H4 (cell line): ENCODE data around the gene IQCN. TPM values are rescaled to one million over a fixed set of nuclear protein-coding genes. Genes with fewer than 3 reads are reported as not detected.

Source experiments
- DNase-seq: peaks from one replicate; pipeline ENCODE4 v3.0.0-alpha.2; 2015; ENCODE audit warnings: low spot score
- total RNA-seq: library from RNA; depleted of rRNA; stranded (reverse); fragments of >200 nt; shearing (Covaris generic); gene quantifications from 2 replicates; pipeline ENCODE4 v1.2.3, GENCODE V29; 2014

IQCN gene
- total RNA-seq, 1 experiment from 2014 or later: 0.62 TPM

DNA sequence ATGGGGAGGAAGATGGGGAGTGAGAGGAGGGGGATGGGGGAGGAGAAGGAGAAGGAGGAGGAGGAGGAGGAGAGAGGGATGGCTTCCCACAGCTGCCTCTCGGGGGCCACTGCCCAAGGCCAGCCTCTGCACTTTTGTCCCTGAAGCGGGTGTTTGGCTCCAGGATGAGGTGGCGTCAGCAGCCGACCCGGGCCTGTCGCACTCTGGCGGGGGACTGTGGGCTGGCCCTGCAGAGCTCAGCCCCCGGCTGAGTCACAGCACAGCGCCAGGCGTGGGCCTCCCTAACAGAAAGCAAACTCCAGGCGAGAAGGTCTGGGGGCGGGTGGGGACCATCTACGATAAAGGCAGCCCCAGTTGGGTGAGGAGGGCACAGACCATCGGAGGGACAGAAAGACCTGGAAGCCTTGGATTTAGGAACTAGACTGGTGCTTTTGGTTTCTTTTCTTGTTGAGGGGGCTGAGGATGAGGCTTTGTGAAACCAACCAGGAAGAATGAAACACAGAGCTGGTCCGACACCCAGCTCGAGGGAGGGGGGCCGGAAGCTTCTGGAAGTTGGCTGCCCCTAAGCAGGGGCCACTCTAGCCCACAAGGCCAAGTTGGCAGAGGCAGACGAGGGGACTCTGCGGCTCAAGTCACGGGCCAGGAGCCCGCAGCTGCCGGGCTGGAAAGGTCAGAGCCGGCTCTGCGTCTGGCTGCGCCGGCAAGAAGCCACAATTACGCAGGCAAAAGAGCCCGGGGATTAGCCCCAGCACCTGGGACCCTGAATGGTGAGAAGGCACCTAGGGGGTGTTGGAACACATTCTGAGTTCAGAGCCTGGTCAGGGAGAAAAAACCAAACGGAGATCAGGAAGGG is 30.4 kb upstream of the IQCN start:
- peak; percentile 84 for DNase-seq

DNA sequence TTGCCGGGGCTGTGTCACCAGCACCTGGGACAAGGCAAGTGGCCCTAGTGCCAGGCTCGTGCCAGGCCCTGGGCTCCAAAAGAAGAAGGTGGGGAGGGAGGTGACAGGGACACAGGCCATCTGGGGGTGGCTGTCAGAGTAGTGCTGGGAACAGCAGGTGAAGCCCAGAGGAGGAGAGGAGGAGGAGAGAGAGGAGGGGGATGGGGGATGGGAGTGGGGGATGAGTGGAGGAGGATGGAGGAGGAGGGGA is 29.9 kb upstream of the IQCN start:
- DNase-seq: no peak

DNA sequence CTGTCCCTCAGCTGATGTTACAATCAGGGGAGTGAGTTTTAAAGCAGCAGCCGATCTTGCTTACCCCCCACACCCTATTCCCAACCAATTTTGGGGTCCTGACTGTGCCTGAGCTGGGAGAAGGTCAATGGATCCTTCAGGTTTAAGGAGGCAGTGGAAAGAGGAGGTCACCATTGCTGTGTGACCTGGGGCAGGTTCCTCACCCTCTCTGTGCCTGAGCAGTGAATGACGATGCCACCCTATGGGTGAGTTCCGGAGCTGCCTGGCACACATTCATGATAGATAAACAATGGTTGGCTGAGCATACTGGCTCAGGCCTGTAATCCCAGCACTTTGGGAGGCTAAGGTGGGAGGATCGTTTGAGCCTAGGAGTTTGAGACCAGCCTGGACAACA is 27.5 kb upstream of the IQCN start:
- DNase-seq: no peak

DNA sequence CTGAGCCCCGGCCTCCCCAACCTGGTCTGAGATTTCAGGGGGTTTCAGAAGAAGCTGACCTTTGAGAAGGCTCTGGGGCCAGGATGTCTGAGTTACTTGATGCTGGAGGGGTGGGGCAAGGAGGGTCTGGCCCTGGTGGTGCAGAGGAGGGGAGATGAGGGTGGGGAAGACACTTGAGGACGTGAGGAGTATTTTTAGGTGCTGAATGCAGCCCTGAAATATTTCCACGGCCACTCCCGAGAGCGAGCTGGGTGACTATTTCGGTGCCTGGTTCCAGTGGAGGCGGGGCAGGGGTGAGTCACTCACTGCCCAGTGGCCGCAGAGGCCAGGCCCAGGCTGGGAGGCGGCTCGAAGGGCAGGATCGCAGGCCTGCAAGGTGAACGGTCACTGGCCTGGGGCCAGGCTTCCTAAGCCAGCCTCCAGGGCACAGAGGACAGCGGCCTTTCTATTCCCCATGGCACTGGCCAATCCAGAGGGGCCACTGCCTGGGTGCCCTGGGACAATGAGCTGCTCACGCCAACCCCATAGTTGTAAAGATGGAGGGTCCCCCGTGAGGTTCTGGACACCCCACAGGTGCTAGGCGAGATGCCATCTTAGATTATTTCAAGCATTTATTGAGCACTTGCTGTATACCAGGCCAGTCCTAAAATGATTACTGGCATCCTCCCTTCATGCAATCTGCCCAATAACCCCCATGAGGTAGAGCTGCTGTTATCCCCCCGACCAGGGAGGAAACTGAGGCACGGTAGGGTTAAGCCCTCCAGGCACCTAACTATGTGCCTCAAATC is 26.9 kb upstream of the IQCN start:
- DNase-seq: no peak

DNA sequence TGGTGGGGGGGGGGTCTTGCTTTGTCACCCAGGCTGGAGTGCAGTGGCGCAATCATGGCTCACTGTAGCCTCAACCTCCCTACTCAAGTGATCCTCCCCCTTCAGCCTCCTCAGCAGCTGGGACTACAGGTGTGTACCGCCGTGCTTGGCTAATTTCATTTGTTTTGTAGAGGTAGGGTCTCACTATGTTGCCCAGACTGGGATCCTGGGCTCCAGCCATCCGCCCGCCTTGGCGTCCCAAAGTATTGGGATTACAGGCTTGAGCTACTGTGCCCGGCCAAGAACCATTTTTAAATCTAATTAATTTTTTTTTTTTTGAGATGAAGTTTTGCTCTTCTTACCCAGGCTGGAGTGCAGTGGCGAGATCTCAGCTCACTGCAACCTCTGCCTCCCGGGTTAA is 25.4 kb upstream of the IQCN start:
- no peak for DNase-seq

DNA sequence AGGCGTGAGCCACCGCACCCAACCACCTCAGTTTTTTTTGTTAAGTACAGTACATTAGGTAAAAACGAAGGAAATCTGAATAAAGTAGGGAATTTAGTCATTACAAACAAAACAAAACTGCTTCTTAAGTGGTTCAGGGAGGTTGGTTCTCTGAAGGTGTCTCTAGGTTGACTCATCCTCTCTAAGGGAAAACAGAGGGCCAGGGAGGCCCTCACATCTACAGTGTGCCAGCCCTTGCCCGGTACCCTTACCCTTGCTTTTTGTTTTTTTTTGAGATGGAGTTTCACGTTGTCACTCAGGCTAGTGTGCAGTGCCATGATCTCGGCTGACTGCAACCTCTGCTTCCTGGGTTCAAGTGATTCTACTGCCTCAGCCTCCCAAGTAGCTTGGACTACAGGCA is 24.3 kb upstream of the IQCN start:
- no peak for DNase-seq

DNA sequence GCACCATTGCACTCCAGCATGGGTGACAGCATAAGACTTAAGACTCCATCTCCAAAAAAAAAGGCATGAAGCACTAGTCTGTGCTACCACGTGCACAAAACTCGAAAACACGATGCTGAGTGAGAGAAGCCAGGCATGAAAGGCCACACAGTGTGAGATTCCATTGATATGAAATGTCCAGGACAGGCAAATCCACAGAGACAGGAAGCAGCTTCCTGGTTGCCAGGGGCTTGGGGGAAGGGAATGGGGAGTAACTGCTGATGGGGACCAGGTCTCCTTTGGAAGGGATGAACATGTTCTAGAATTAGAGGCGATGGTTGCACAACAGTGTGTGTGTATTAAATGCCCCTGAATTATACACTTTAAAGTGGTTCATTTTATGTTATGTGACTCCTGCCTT is 23.1 kb upstream of the IQCN start:
- no peak for DNase-seq

DNA sequence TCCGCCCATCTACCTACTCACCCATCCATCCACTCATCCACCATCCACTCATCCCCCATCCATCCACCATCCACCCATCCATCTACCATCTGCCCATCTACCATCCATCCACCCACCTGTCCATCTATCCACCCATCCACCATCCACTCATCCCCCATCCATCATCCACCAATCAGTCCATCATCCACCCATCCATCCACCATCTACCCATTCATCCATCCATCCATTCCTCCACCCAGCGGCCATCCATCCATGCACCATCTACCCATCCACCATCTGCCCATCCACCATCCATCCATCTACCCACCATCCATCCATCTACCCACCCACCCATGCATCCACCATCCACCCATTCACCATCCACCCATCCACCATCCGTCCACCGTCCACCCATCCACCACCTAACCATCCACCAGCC is 20.8 kb upstream of the IQCN start:
- no peak for DNase-seq

DNA sequence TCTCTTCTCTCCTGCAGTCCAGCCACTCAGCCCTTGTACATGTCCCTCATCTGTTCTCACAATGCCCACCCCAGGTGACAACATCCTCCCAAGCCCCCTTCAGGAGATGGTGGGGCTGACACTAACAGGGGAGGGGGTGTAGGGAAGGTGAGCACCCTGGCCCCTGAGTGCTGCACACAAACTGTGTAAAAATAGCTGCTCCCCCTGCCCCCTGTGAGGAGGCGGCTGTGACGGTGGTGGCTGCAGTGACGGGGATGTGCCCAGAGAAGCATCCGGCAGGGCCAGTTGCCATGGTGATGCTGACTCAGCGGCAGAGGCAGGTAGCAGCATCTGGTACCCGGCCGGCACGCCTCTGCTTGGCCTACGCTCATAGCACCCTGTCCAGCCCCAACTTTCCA is 20.2 kb upstream of the IQCN start:
- no peak for DNase-seq

DNA sequence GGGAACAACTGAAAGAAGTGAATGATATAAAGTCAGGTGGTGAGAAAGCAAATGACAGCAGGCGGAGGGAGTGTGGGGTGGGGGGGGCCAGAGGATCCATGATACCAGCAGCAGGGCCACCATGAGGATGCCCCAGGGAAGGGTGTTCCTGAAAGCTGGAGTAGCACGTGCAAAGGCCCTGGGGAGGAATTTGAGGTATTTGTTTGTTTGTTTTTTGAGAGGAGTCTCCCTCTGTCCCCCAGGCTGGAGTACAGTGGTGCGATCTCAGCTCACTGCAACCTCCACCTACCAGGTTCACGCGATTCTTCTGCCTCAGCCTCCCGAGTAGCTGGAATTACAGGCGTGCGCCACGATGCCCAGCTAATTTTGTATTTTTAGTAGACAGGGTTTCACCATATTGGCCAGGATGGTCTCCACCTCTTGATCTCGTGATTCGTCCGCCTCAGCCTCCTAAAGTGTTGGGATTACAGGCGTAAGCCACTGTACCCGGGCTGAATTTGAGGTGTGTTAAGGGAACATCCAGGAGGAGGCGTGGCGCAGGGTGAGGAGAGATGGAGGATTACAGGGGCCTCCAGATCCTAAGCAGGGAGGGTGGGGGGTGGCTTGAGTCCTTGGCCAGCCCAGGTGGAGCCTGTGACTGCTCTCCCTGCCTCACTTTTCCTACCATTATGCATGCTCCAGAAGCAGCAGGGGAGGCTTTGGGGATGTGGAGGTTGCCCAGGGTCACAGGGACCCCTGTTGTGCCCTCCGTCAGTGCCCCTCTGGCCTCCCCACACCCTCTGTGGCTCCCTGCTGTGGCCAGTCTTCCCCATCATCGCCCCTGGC is 19.6 kb upstream of the IQCN start:
- DNase-seq: no peak

DNA sequence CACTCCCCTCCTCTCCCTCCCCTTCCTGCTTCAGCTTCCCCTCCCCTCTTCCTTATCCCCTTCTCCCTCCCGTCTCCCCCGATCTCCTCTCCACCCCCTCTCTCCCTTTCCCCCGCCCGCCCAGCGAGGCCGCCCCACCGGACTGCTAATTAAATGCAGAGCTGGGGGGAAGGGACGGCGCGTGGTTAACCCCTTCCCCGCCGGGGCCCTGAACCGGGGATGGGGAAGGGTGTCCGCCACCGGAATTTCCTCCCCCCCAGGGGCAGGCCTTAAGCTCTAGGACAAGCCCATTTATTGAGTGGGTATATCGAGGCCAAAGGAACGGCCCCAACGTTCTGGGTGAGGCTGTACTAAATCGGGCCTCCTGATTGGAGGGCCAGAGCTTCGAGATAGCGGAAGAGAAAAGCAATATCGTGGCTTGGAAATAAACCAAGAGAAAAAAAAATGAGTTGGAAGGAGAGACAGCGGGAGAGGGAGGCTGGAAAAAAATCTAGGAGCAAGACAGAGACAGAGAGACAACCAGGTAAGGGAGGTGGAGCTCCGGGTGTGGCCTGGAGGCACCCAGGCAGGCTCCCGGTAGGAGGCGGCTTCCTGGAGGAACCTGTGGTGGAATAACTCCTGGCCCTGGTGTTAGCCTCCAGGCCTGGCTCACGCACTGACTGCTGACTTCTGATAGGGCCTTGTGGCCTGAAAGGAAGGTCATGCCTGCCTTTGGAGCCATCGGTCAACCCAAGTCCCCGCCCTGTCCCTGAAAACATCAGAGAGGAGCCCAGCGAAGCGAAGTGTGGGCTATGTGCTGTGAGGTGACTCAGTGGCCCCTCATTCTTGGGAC is 18.8 kb upstream of the IQCN start:
- peak; percentile 71 for DNase-seq

DNA sequence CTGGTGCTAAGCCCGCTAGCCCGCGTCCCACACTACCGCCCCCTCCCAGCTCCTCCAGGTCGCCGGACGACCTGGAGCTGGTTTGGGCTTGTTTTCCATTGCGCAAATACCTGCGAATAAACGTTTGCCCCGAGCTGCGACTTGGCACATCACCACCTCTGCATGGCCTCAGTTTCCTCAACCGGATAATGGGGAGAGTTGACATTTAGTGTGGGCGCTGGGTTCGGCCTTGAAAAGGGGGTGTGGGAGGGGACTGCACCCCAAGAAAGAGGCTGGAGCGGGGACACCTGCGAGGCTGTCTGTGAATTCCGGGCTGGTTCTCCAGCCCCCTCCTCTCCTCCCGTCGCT is 18.2 kb upstream of the IQCN start:
- peak; percentile 38 for DNase-seq

DNA sequence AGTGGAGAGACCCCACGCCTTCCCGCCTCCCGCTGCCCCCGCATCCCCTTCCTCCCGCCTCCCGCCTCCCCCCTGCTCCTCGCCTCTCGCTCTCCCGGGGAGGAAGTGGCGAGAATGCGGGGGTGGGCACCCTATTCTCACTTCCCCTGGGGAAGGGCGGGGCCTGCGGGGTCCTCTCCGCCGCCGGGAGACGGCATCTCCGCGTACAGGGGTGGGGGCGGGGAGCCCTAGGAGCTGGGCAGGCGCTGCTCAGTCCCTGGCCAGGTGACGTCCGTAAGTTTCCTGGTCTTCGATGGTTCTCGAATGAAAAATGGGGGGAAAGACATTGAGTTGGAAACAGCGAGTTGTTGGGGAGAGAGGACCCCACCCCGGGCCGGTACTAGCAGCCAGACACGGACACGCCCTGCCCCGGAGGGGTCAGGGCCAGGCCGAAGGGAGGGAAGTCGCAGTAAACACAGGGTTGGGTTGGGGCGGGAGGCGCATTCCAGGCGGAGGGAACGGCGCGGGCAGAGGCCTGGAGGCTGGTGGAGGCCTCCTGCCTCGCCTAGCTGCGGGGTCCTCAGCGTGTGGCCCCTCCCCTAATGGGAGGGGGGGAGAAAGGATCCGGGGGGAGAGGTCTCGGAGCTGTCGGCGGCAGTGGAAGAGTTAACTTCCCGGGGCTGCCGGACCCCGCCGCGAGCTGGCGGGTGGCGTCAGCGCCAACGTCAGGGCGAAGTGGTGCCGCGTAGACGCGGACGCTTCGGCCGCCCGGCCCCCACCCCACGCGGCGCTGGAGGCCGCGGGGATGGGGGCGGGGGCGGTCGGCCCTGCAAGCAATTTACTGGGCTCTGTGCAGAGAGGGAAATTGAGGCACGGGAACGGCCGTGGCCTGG is 17.6 kb upstream of the IQCN start:
- DNase-seq: peak; percentile 77

DNA sequence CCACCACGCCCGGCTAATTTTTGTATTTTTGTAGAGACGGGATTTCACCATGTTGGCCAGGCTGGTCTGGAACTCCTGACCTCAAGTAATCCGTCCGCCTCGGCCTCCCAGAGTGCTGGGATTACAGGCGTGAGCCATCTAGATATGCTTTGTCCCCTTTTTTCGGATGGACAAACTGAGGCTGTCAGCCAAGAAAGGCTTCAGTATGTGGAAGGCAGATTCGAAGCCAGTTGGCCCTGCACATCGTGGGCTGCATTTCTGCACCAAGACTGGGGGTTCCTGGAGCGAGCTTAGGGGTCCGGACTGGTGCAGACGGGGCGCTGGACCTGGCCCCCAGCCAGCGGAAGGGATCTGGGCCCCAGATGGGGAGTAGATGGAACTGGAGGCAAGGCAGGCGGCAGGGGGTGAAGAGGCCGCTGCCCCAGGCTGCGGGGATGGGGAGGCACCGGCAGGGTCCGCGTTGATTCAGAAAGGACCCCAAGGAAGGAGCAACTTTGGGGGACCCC is 16.8 kb upstream of the IQCN start:
- no peak for DNase-seq

DNA sequence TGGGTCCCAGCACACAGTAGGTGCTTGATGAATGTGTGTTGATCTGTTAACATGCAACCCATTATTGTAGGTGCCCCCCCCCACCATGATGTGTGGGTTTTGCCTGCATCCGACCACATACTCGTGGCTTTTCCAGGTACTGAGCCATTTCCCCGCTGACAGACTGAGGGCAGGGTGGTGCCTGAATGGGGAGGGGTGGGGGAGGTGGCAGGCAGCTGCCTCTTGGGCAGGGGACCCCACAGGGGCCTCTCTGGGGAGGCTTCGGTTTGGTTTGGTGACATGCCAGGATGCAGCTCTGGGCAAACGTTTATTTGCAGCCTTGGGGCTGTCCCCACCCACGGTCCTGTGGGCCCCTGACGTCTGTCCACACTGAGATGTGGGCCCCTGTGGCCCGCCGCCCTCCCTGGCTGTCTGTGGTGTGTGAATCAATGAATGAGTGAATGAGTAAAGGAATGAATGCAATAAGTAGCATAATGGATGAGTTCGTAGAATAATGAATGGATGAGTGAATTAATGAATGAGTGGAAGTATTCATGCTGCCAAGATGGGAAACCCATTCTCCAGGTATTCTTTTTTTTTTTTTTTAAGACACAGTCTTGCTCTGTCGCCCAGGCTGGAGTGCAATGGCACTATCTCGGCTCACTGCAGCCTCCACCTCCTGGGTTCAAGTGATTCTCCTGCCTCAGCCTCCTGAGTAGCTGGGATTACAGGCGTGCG is 16.2 kb upstream of the IQCN start:
- no peak for DNase-seq

DNA sequence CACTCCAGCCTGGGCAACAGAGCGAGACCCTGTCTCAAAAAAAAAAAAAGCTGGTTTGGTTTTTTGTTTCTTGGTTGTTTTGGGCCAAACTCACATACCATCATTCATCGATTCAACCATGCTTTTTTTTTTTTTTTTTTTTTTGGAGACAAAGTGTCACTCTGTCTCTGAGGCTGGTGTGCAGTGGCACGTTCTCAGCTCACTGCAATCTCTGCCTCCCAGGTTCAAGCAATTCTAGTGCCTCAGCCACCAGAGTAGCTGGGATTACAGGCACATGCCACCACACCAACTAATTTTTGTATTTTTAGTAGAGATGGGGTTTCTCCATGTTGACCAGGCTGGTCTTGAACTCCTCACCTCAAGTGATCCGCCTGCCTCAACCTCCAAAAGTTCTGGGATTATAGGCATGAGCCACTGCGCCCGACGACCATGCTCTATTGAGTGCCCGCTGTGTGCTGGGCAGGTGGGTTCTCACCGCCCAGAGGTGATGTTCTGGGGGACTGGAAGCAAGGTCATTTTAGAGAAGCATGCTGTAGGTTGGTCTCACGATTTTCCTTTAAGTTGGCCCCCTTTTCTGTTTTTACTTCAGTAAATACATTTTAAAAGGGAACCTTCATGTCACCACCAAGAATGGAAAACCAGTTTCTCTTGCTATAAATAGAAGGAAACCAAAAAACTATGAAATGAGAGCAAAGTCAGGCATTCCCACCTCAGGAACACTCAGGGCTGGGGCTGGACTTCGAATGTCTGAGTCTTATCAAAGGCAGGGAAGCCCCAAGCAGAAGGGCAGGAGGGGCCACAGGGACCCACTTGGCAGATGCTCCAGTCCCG is 15.4 kb upstream of the IQCN start:
- DNase-seq: no peak

DNA sequence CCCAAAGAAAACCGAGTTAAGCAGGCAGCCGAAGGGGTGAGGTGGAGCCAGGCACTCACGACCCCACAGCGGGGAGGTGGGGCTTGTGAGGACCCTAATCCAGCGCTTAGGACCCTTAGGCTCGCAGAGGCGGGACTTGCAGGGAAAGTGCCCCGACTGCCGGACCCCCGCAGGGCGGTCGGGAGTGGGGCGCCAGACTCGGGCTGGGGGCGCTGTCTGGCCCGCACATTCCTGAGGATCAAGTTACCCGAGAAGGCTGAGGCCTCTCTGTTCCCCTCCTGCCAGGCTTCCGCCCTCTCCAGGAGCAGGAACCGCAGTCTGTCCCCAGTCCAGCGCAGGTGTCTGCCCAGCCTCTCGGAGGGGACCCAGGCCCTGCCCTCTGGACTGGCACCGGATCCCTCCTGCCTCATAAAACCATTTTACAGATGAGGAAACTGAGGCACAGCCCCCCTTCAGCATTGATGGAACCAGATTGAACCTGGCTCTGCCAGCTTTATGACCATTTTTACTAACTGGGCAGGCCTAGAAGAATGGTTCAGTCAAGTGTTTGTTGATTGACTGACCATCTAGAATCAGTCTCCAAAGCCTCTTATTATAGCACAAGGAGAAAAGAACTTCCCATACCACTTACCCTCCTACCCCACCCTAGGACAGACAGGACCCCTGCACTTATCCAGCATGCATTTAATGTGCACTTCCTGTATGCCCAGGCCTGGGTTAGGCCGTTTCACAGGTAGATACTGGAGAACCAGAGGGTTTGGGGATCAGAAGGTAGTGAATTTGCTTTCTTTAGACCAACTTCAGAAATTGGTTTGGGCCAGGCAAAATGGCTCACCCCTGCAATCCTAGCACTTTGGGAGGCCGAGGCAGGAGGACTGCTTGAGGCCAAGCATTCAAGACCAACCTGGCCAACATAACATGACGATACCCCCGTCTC is 13.9 kb upstream of the IQCN start:
- no peak for DNase-seq
